A673 (cell line): ENCODE data around the gene HOXD1. TPM values are rescaled to one million over a fixed set of nuclear protein-coding genes. Genes with fewer than 3 reads are reported as not detected.

Experiments used
- BruUV-seq: library from RNA; stranded (reverse); fragments of 400-500 nt; replicated peaks from 2 replicates; lab custom pipeline; 2021; lab: Mats Ljungman, UMichigan
- CTCF ChIA-PET: fragments of 300-600 bp; sonication (Branson Sonifier 250); formaldehyde crosslinking; loops from one replicate; lab custom pipeline; 2022; ENCODE audit warnings: antibody characterized with exemption; lab: Charles Lee
- POLR2A ChIA-PET: fragments of 300-600 bp; sonication (Branson Sonifier 250); formaldehyde crosslinking; loops from one replicate; lab custom pipeline; 2022; ENCODE audit warnings: antibody characterized with exemption; ENCODE audit not compliant: low non-redundant PET; lab: Charles Lee
- DNase-seq: peaks from one replicate; pipeline ENCODE4 v3.0.0-alpha.2; 2015; ENCODE audit warnings: low spot score
- H3K27ac ChIP-seq: fragments of 200-600 bp; sonication (generic); 2 replicates; pipeline ENCODE4 v1.5.1; 2016; ENCODE audit warnings: mixed run types, low read depth, mild to moderate bottlenecking, mixed read lengths, antibody characterized with exemption, low read length; ENCODE audit not compliant: poor library complexity, severe bottlenecking
- H3K27me3 ChIP-seq: fragments of 200-600 bp; sonication (generic); replicated peaks from 2 replicates; pipeline ENCODE4 v1.6.1; 2017; ENCODE audit warnings: mixed run types, low read depth, mild to moderate bottlenecking, mixed read lengths, antibody characterized with exemption, low read length; ENCODE audit not compliant: insufficient read depth, poor library complexity
- H3K36me3 ChIP-seq: fragments of 200-600 bp; sonication (generic); 2 replicates; pipeline ENCODE4 v1.6.1; 2016; ENCODE audit warnings: mixed run types, mild to moderate bottlenecking, mixed read lengths, antibody characterized with exemption, low read length; ENCODE audit not compliant: insufficient read depth, poor library complexity, severe bottlenecking
- H3K4me1 ChIP-seq: fragments of 200-600 bp; sonication (generic); 2 replicates; pipeline ENCODE4 v1.6.1; 2017; ENCODE audit warnings: mixed run types, mild to moderate bottlenecking, mixed read lengths, antibody characterized with exemption, low read length; ENCODE audit not compliant: insufficient read depth, poor library complexity, severe bottlenecking
- H3K4me3 ChIP-seq: fragments of 200-600 bp; sonication (generic); 2 replicates; pipeline ENCODE4 v1.5.1; 2016; ENCODE audit warnings: low read depth, mixed run types, mild to moderate bottlenecking, mixed read lengths, low read length; ENCODE audit not compliant: poor library complexity, severe bottlenecking
- H3K9me3 ChIP-seq: fragments of 200-600 bp; sonication (generic); 2 replicates; pipeline ENCODE4 v1.6.1; 2016; ENCODE audit warnings: mixed run types, low read depth, mild to moderate bottlenecking, mixed read lengths, antibody characterized with exemption, low read length; ENCODE audit not compliant: poor library complexity, severe bottlenecking
- EZH2 ChIP-seq: fragments of 200-600 bp; sonication (generic); IDR thresholded peaks from 2 replicates; pipeline ENCODE4 v1.6.1; 2017; ENCODE audit warnings: borderline replicate concordance, low read depth, mild to moderate bottlenecking, mixed read lengths, antibody characterized with exemption, low read length; ENCODE audit not compliant: poor library complexity, severe bottlenecking
- intact Hi-C: fragments of 100-400 bp; cut with micrococcal nuclease; formaldehyde crosslinking; loops from one replicate; pipeline ENCODE4 v1.10.0; 2022; ENCODE audit not compliant: unreplicated experiment
- total RNA-seq: library from RNA; stranded (reverse); gene quantifications from 2 replicates; pipeline ENCODE4 v1.2.3, GENCODE V29; 2021
- TF ChIP-seq, protein P1 (sequence below): fragments of 300-800, 200-600 bp; sonication (generic); conservative IDR thresholded peaks from 2 replicates; pipeline ENCODE4 v1.5.1; 2017; ENCODE audit warnings: low read depth, mild to moderate bottlenecking, antibody characterized with exemption, low read length, moderate library complexity, mixed read lengths

Gene HOXD1
- total RNA-seq, 1 experiment from 2014 or later: not detected

DNA sequence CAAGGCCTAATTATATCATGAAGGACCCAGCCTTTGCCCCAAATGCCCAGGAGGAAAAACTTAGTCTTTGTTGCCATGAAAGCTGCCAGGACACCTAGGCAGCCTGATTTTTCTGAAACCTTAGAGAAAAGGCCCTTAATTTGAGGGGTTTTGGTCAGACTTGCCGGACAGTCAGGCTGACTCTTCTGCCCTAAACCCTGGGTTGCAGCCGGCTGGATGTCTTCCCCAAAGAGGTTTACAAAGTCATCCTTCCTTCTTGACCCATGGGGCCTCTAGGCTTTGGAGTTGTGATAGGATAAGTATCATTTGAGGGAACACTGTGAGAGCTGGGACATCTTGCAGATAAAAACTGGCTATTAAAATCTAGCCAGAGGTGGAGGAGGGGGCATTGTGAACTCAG, 2.4 kb upstream of the HOXD1 start:
- H3K4me1 ChIP-seq: peaks cover 11% of the 10 kb centered on the region
- no peaks in the 10 kb centered on the region for H3K9me3 ChIP-seq
- CTCF ChIA-PET: no interaction called here
- POLR2A ChIA-PET: no interaction called here
- H3K36me3 ChIP-seq: no peaks in the 10 kb centered on the region
- TF ChIP-seq EZH2: no peak
- TF ChIP-seq, protein P1, sequence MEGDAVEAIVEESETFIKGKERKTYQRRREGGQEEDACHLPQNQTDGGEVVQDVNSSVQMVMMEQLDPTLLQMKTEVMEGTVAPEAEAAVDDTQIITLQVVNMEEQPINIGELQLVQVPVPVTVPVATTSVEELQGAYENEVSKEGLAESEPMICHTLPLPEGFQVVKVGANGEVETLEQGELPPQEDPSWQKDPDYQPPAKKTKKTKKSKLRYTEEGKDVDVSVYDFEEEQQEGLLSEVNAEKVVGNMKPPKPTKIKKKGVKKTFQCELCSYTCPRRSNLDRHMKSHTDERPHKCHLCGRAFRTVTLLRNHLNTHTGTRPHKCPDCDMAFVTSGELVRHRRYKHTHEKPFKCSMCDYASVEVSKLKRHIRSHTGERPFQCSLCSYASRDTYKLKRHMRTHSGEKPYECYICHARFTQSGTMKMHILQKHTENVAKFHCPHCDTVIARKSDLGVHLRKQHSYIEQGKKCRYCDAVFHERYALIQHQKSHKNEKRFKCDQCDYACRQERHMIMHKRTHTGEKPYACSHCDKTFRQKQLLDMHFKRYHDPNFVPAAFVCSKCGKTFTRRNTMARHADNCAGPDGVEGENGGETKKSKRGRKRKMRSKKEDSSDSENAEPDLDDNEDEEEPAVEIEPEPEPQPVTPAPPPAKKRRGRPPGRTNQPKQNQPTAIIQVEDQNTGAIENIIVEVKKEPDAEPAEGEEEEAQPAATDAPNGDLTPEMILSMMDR: no peak
- no peak for DNase-seq
- no peak overlapping the region for H3K4me3 ChIP-seq
- no TSS peak for BruUV-seq
- H3K27ac ChIP-seq: no peak overlapping the region
- peaks cover 24% of the 10 kb centered on the region for H3K27me3 ChIP-seq
- intact Hi-C loops: no loop called here

- POLR2A ChIA-PET: interaction anchor here (0.7 kb wide), 1 partner anchor 101 kb away, joined by 3 read pairs; no protein-coding TSS in a partner anchor
- Histone ChIP-seq H3K36me3 (no peaks in the 10 kb centered on the region), H3K27me3 (peaks cover 34% of the 10 kb centered on the region), H3K4me3 (peak overlapping the region; percentile 62), H3K27ac (no peak overlapping the region), H3K9me3 (no peaks in the 10 kb centered on the region), H3K4me1 (peaks cover 11% of the 10 kb centered on the region)
- no TSS peak for BruUV-seq
- no peak for TF ChIP-seq EZH2
- TF ChIP-seq, protein P1: no peak
- intact Hi-C loops: no loop called here
- peak; percentile 38 for DNase-seq
- CTCF ChIA-PET: interaction anchor here (0.5 kb wide), 1 partner anchor 61 kb away, joined by 3 read pairs; no protein-coding TSS in a partner anchor
Observed at GRCh38 chr2:176187200-176187898, 1.1 kb upstream of the HOXD1 start.

DNA sequence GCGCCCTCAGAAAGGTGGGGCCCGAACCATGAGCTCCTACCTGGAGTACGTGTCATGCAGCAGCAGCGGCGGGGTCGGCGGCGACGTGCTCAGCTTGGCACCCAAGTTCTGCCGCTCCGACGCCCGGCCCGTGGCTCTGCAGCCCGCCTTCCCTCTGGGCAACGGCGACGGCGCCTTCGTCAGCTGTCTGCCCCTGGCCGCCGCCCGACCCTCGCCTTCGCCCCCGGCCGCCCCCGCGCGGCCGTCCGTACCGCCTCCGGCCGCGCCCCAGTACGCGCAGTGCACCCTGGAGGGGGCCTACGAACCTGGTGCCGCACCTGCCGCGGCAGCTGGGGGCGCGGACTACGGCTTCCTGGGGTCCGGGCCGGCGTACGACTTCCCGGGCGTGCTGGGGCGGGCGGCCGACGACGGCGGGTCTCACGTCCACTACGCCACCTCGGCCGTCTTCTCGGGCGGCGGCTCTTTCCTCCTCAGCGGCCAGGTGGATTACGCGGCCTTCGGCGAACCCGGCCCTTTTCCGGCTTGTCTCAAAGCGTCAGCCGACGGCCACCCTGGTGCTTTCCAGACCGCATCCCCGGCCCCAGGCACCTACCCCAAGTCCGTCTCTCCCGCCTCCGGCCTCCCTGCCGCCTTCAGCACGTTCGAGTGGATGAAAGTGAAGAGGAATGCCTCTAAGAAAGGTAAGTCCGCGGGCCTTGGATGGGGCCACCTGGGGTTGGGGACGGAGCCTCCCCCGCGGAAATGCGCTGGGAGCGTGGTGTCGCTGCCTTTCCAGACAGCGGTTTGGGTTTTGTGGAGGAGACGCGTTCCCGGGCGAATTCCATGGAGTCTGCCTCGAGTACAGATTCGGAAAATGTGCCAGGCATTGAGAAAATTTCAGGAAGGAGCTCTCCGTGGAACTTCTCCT, 559 bp downstream of the HOXD1 start:
- ChIA-PET POLR2A (no interaction called here), CTCF (no interaction called here)
- no TSS peak for BruUV-seq
- Histone ChIP-seq H3K27me3 (peaks cover 42% of the 10 kb centered on the region), H3K4me1 (peaks cover 11% of the 10 kb centered on the region), H3K36me3 (no peaks in the 10 kb centered on the region), H3K4me3 (peak overlapping the region; percentile 62), H3K9me3 (no peaks in the 10 kb centered on the region), H3K27ac (no peak overlapping the region)
- intact Hi-C loops: no loop called here
- TF ChIP-seq EZH2: no peak
- TF ChIP-seq, protein P1: no peak
- no peak for DNase-seq
